Activated CD8-positive, alpha-beta memory T cell treated with anti-CD3 and anti-CD28 coated beads, Interleukin-2, amount 50 U/mL, for 24 hours (primary cell): ENCODE results near the gene INAFM1.

ENCODE experiments used
- DNase-seq: peaks from one replicate; pipeline ENCODE4 v3.0.0-alpha.2; 2020; ENCODE audit errors: extremely low read depth

Gene INAFM1

DNA sequence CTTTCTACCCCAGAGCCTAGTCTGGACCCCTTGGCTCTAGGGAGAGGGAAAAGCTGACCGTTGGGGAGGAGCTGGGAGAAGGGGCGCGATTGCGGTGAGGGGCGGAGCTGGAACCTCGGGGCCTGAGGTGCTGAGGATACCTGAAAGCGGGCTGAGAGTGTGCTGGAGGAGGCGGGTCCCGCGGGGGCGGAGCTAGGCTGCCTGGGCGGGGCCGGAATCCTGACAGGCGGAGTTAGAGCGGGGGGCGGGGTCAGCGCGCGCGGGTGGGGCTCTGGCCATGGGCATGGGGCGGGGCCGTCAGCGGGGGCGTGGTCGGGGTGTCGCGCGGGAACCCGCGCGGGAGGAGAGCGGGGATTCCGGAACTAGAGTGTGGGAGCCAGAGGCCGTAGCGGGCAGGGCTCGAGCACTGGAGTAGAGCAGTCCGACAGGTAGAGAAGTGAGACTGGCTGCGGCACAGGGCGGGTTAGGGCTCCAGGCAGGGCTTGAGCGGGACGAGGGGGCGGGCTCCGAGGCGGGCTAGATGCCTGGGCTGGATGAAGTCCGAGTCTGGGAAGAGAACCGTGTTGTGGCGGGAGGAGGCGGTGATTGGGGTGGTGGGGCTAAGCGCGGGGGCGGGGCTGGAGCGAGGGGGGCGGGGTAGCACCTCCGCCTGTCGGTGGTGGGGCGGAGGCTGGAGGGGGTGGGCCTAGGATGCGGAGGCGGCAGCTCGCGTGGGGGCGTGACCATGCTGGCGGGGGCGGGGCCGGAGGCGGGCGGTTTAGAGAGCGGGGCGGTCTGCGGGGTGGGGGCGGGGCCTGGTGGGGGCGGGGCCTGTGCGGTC lies at the start of gene INAFM1:
Gene INAFM1 (plus strand): TSS at position 815 of the 820 bp plus-strand sequence. CDS start 35 bp downstream, outside the sequence.
- peak; percentile 97 for DNase-seq

DNA sequence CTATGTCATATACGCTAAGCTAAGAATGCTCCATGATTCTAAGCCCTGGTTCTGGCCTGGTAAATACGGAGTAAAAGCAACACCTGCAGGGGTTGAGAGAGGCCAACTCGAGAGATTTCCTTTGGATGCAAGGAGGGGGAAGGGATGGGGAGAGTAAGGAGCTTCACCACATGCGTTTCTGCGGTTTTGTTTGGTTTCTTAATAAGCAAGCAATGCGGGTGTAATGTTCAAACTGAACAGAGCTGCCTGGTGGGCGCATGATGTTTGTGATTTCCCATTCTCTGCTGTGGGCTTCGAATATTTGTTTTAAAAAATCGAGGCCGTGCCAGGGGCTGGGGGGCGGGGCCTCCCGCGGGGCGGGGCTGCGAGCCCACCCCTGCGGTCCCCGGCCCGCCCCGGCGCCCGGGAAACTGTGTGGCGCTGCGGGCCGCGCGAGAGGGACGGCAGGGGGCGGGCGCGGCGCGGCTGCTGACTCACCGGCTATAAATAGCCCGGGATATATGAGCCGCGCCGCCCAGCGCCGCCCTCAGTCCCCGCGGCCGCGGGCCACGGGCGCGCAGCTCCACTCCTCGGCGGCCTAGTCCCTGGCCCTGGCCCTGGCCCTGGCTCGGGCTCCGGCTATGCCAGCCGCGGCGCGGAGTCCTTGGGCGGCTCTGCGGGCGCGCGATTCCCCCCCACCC lies 48.8 kb upstream of the INAFM1 start:
- DNase-seq = no peak

DNA sequence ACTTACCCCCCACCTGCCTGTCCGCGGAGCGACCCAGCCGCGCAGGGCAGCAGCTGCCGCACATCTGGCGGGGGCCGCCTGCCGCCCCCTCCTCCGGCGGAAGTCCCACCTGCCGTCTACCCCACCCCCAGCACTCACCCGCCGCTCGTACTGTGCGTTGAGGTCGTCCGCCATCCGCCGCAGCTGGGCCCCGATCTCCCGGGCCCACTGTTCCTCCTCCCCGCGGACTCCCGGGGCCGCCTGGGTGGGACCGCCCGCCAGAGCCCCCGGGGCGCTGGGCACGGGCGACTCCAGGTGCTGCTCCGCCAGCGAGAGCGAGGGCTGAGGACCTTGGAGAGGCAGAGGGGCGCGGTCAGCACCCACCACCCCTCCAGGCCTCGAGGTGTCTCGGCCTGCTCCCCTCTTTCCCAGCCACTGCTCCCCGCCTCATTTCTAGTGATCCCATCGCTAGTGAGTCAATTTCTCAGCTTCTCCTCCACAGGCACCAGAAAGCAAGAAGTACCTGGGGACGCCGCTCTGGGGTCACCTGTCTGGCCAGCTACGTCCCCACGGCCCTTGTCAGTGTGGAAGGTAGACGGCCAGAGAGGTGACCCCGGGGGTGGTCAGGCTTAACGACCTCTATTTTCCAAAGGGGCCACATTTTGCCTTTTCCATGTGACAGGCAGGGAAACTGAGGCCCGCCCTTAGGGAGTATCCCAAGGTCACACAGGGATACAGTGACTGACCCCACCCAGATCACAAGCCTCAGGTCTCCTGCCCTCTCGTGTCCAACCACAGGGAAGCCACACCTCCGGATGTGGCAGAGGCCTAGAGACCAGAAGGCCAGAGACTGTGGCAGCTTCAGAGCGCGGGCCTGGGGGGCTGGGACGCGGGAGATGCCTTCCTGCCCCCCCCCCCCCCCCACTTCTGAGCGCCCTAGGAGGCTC lies 48.0 kb upstream of the INAFM1 start:
- no peak for DNase-seq

DNA sequence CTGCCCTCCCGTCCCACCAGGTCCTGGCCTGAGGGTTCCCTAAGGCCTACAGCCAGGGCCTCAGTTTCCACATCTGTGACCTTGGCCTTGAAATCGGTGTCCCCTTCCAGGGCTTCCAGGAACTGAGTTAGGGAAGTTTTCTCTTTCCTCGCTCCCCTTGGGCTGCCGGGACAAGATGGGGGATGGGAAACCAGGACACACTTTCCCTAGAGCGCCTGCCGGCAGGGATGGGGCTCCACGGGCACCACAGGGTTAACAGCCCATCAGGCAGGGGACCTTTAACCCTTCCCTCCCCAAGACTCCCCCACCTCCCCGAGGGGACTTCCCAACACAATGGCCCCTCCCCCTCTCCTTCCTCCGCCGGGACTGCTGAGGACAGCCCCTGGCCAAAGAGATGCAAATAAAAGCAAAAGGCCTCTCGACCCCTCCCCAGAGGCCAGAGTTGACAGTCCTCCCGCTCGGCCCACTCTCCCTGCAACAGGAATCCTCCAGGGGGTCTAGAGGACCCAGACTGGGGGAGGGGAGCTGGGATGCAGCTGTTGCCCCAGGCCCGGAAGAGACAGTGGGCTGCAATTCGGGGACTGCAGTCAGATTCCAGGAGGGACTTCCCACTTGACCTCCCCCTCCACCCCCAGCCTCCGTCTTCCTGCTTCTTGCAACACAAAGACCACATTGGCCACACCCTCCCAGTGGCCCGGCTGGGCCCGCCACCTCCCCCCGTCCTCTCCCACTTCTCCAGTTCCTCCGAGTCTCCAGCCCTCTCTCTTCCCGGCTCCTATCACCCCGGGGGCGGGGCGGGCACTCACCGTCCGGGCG lies 47.1 kb upstream of the INAFM1 start:
- no peak for DNase-seq

DNA sequence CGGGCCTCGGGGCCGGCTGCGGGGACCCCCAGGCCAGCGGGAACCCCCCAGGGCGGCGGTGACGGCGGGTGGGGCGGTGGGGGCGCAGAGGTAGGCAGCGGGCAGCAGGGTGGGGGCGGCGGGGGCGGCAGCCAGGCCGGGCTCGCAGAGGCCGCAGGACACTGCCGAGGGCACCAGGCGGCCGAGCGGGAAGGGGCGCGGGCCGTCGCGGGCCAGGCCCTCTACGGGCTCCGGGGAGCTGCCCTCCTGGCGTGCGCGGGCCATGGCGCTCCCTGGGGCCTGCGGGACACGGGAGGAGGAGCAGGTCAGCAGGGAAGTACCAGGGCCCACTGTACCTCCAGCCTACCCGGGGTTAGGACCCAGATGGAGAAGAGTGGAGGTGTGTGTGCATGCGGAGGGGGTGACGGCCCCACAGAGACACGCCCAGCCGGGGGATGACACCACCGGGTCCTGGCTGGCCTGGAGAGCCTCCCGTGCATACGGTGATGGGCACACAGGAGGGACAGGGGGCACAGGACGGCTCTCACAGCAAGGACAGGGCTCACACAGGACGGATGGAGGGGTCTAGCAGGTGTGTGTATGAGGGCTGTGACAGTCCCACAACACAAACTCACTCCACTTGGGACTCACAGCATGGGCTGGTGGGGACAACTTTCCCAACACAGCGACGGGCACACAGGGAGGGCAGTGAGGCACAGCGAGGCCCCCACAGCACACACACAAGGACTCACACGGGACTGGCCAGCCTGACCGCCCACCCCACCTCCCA lies 46.3 kb upstream of the INAFM1 start:
- no peak for DNase-seq

DNA sequence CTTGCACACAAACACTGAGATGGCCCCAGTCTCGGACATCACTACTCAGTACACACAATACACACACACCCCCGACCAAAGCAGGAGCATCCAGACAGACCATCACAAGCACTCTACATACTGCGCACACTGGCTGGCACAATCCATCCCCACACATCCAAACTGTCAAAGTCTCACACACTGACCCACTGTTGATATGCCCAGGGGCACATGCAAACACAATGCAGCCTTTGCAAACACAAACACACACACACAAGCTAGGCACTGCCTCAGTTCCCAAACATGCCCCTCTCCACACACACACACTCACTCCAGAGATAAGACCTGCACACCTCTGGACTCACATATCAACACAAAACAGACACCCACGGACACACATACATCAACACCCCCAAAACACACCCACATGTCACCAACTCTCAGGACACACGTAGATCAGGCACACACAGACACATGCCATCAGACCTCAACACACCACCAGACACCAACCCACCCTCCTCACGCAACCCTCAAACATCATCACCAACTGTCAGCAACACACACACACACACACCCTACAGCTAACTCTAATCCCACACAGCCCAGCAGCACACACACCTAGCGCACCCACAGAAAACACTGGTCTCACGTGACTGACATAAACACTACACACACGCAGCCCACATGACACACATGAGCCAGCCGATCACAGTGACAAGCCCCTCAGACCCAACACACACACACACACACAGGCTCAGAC lies 45.6 kb upstream of the INAFM1 start:
- no peak for DNase-seq

DNA sequence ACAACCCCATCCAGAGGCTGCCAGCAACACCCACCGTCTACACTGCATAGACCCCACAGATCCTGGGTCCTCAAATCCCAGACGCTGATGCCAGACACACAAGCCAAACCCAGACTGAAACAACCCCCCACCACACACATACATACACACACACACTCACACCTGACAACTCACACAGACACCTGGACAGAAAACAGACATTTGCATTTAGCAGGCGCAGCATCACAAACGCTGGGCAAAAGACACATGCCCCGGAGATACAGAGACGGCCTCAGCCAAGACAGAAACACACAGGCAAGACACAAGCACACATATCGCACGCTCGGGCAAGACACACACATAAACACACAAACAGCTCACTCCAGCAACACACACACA lies 45.0 kb upstream of the INAFM1 start:
- no peak for DNase-seq

DNA sequence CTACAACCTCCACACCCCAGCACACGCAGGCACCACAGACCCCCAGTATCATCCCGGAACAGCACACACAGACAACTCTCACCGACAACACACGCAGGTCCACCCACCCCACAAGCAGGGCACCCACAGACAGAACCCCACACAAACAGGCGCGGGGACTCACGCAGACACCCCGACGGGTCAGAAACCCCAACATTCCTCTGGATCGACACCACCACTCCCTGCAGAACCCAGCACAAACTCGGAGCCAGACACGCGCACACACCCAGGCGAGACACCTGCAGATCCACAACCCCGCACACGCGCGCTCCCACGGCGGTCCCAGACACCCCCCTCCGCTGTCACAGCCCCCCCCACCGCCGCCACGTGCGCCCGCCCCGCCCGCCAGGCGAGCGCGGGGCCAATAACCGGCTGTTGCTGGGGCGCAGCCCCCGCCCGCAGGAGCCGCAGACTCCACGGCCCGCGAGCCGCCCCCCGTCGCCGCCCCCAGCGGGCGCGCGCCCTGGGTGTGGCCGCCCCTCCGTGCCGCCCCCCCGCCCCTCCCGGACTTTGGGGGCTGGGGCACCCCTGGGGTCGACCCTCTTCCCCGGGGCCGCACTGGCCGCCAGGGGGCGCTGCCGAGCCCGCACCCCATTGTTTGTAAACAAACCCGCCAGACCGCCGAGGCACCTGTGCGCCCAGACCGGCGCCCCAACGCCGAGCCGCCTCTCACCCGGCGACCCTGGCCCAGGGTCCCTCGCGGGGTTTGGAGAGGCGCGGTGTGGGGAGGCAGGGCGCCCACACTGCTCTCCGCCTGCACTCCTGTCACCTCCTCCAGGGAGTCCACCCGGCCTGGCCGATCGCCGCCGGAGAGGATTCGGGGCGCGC lies 44.4 kb upstream of the INAFM1 start:
- no peak for DNase-seq

DNA sequence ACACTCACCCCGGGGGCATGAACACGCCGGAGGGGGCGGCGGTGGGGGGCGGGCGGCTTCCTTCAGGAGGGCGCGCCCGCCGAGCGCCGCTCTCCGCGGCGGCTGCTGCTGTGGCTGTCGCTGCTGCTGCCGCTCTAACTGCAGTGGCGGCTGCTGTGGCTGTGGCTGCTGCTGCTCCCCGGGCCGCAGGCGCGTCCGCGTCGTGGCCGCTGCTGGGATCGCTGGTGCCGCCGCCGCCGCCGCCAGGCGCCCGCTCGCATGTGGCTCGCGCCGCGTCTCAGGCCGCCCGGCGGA lies 43.8 kb upstream of the INAFM1 start, which contains the start of gene BBC3:
Gene BBC3 (minus strand): TSS at position 279 of the 294 bp plus-strand sequence. CDS start 2,768 bp downstream, outside the sequence.
- no peak for DNase-seq

DNA sequence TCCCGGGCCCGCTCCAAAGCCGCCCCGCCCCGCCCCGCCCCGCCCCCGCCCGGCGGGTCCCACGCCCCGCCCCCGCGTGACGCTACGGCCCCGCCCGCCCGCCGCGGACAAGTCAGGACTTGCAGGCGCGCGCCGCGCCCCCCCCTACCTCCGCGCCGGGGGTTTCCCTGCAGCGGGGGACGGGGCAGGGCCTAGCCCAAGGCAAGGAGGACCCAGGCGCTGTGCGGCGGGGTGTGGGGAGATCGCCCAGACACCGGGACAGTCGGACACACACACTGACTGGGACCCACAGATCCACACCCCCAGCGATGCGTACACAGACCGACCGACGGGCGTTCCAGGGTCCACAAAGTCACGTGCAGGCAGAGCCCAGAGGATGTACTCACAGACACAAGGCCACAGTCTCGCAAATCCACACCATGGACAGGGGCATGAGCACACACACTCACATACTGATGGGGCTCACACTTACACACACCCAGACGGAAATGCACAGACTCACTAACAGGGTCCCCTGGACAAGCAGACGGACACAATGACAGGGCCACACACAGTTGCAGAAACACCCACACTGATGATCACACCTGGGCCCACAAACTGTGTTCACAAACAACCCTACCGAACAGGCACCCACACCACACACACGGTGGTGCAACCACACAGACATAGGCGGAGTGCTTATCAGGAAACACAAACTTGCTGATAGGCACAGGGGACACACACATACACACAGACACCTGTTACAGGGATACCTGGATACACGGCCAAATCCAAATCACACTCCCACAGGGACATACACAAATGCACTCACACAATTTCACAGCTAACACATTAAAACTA lies 43.2 kb upstream of the INAFM1 start:
- no peak for DNase-seq

DNA sequence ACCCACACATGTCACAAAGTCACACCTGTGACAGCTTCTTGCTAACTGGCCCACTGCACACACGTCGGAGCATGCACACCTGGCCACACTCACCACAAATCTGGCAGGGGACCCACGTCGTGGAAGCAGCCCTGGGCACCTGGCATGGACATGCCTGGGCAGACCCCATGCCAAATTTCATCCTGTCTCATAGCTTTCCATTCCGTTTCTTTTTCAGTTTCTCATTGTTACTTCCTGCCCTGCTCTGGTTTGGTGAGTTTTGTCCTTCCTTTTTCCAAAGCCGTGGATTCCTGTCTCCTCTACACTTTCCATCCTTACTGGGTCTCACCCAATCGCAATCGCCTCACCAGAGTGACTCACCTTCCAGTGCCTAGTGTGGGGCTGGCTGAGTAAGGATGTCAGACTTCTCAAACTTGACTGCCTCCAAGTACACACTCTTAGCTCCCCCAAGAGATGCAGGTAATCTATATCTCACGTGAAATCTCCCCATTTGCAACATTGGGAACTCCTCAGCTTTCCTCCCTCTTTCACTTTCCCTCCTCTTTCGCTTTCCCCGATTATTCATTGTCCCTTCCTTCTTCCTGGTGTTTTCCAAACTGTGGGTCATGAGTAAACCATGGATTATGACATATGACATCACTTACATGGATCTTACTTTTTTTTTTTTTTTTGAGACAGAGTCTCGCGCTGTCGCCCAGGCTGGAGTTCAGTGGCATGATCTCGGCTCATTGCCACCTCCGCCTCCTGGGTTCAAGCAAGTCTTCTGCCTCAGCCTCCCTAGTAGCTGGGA lies 42.1 kb upstream of the INAFM1 start:
- no peak for DNase-seq

DNA sequence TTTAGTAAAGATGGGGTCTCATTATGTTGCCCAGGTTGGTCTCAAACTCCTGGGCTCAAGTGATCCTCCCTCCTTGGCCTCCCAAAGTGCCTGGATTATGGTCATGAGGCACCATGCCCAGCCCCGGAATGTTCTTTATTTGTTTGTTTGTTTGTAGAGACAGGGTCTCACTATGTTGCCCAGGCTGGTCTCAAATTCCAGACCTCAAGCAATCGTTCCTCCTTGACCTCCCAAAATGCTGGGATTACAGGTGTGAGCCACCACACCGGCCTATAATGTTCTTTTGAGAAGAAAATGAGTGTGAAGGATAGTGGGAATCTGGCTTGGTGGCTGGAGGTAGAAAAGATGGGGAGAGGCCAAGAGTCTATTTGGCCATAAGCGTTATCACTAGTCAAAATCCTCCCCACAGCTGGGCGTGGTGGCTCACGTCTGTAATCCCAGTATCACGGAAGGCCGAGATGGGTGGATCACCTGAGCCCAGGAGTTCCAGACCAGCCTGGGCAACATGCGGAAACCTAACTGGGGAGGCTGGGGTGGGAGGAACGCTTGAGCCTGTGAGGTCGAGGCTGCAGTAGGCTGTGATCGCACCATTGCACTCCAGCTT lies 38.5 kb upstream of the INAFM1 start:
- no peak for DNase-seq

DNA sequence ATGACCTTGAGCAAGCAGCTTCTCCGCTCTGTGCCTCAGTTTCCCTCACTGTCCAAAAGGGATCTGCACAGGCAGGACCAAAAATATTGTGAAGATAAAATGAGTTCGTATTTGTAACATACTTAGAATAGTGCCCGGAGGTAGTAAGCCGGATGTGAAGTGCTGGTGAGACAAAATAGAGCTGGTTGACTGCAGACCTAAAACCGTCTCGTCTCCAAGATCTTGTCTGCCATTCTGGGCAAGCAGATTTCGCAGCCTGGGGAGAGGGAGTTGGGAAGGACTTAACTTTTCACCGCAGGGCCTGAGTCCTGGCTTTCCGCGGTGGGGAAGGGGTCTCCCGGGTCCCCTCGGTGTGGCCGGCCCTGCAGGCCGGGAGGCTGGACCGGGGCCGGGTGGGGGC lies 35.5 kb upstream of the INAFM1 start:
- DNase-seq = no peak

DNA sequence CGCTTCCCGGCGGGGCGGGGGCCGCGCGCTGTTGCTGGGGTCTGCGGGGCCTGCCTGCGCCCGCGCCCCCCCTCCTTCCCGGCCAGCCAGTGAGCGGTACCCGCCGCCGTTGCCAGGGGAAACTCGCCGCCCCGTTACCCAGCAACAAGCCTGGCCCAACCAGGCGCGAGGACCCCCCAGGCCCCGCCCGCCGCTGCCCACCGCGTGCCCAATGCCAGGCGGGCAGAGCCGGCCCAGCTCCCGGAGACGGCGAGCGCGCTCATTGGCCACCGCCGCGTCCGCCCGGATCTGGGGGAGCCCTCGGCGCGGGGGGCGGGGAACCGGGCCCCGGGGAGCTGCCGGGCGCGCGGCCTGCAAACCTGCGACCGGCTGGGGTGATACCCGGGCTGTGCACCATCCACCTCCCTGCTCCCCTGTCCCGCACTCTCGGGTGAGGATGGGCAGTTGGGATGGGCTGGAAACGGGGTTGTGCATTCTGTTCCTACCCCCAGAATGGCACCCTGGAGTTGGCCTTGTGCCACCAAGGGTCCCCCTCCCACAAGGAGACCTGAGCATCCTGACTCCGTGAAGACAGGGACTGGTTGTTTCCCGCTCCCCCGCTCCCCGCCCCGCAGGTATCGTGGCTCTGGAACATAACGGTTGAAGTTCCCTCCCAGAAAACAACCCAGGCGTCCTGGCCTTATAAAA lies 34.9 kb upstream of the INAFM1 start:
- DNase-seq = no peak

DNA sequence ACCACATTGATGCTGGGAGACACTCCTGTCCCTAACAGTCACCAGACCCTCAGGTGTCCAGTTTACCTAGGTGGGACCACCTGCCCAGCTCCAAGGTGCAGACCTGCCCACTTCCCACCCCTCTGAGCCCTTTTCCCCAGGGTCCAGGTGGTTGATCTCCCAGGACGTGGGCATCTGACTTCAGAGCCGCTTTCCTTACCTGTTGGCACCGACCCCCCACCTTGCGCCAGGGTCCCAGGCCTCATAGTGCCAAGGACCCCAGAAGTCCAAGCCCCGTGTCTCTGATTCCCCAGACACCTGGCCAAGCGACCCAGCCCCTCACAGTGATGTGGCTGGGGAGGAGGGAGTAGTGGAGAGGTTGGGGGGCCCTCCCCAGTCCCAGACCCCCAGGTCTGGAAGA lies 34.1 kb upstream of the INAFM1 start:
- no peak for DNase-seq
